Liver (tissue), 9 donors: ENCODE results near the gene DYSF. TPM values are rescaled to one million over a fixed set of nuclear protein-coding genes. Genes with fewer than 3 reads are reported as not detected.

ENCODE experiments used
- DNase-seq: peaks from one replicate; pipeline ENCODE4 v3.0.0-alpha.2; 2017; ENCODE audit warnings: low spot score
- H3K27ac ChIP-seq, 2 donors: one replicate each; pipeline ENCODE4 v1.7.0; 2013; ENCODE audit warnings: inconsistent platforms in 2 of 2, low read length in 2 of 2, control low read depth in 1 of 2, low read depth in 1 of 2, mild to moderate bottlenecking in 1 of 2
- H3K27me3 ChIP-seq, 4 donors: one replicate each; pipeline versions ENCODE4 v1.6.1 to v1.7.0; 2013; ENCODE audit warnings: low read length in 3 of 4, inconsistent platforms in 1 of 4, mild to moderate bottlenecking in 1 of 4, moderate library complexity in 1 of 4; ENCODE audit not compliant: control insufficient read depth in 4 of 4, insufficient read depth in 4 of 4
- H3K36me3 ChIP-seq, 4 donors: one replicate each; pipeline versions ENCODE4 v1.6.1 to v1.7.0; 2013; ENCODE audit warnings: low read length in 3 of 4, mild to moderate bottlenecking in 3 of 4, low read depth in 1 of 4, moderate library complexity in 1 of 4; ENCODE audit not compliant: control insufficient read depth in 4 of 4, insufficient read depth in 3 of 4
- H3K4me1 ChIP-seq, 4 donors: one replicate each; pipeline versions ENCODE4 v1.6.1 to v1.7.0; 2013; ENCODE audit warnings: low read length in 3 of 4, mild to moderate bottlenecking in 3 of 4, moderate library complexity in 1 of 4; ENCODE audit not compliant: control insufficient read depth in 4 of 4, insufficient read depth in 4 of 4
- H3K4me3 ChIP-seq, 3 donors: one replicate each; pipeline versions ENCODE4 v1.6.1 to v1.7.0; 2013; ENCODE audit warnings: low read length in 3 of 3, control low read depth in 1 of 3, low read depth in 1 of 3, mild to moderate bottlenecking in 1 of 3
- H3K9ac ChIP-seq, 2 donors: one replicate each; pipeline ENCODE4 v1.7.0; 2013; ENCODE audit warnings: low read length in 2 of 2, mild to moderate bottlenecking in 2 of 2, moderate library complexity in 2 of 2, control low read depth in 1 of 2, low read depth in 1 of 2
- H3K9me3 ChIP-seq, 4 donors: one replicate each; pipeline versions ENCODE4 v1.6.1 to v1.7.0; 2013; ENCODE audit warnings: low read length in 3 of 4; ENCODE audit not compliant: control insufficient read depth in 4 of 4
- EGR1 ChIP-seq, 2 donors: IDR thresholded peaks; 2 replicates each; pipeline ENCODE4 v1.6.1; 2016 to 2018; ENCODE audit warnings: antibody characterized with exemption in 2 of 2, low read depth in 2 of 2
- FOXA1 ChIP-seq: IDR thresholded peaks from 2 replicates; pipeline ENCODE4 v1.6.1; 2016; ENCODE audit warnings: antibody characterized with exemption
- FOXA2 ChIP-seq: IDR thresholded peaks from 2 replicates; pipeline ENCODE4 v1.6.1; 2016; ENCODE audit warnings: antibody characterized with exemption
- GABPA ChIP-seq, 2 donors: IDR thresholded peaks in 1 of 2; conservative IDR thresholded peaks in 1 of 2; 2 replicates each; pipeline ENCODE4 v1.6.1; 2016; ENCODE audit warnings: antibody characterized with exemption in 2 of 2, mild to moderate bottlenecking in 1 of 2, moderate library complexity in 1 of 2
- HNF4A ChIP-seq, 2 donors: conservative IDR thresholded peaks; 2 replicates each; pipeline ENCODE4 v1.6.1; 2016; ENCODE audit warnings: antibody characterized with exemption in 2 of 2, mild to moderate bottlenecking in 2 of 2
- HNF4G ChIP-seq: IDR thresholded peaks from 2 replicates; pipeline ENCODE4 v1.6.1; 2016; ENCODE audit warnings: antibody characterized with exemption
- JUND ChIP-seq, 2 donors: IDR thresholded peaks; 2 replicates each; pipeline ENCODE4 v1.6.1; 2016; ENCODE audit warnings: antibody characterized with exemption in 2 of 2
- NR2F2 ChIP-seq: IDR thresholded peaks from 2 replicates; pipeline ENCODE4 v1.6.1; 2016; ENCODE audit warnings: antibody characterized with exemption
- RAD21 ChIP-seq, 2 donors: IDR thresholded peaks; 2 replicates each; pipeline ENCODE4 v1.6.1; 2016; ENCODE audit warnings: antibody characterized with exemption in 2 of 2, mild to moderate bottlenecking in 2 of 2
- RXRA ChIP-seq, 2 donors: IDR thresholded peaks; 2 replicates each; pipeline ENCODE4 v1.6.1; 2017 to 2018; ENCODE audit warnings: antibody characterized with exemption in 2 of 2, mild to moderate bottlenecking in 1 of 2
- SP1 ChIP-seq: IDR thresholded peaks from 2 replicates; pipeline ENCODE4 v1.6.1; 2018; ENCODE audit warnings: antibody characterized with exemption, mild to moderate bottlenecking
- TAF1 ChIP-seq: conservative IDR thresholded peaks from 2 replicates; pipeline ENCODE4 v1.6.1; 2016; ENCODE audit warnings: antibody characterized with exemption, mild to moderate bottlenecking
- YY1 ChIP-seq: IDR thresholded peaks from 2 replicates; pipeline ENCODE4 v1.6.1; 2016; ENCODE audit warnings: antibody characterized with exemption, mild to moderate bottlenecking
- WGBS: extraction: QIAGEN DNeasy Blood & Tissue Kit; methylation state at CpG from one replicate; pipeline ENCODE4 v1.1.7; 2013; 5-methylcytosine and 5-hydroxymethylcytosine counted together
- polyA plus RNA-seq, 2 donors: library from polyadenylated mRNA; stranded (reverse) in 1 of 2; unstranded in 1 of 2; fragments of 200-250 nt in 1 of 2; fragments of >200 nt in 1 of 2; fragmentation: Nextera tagmentation in 1 of 2; extraction: Ambion mirVana in 1 of 2; gene quantifications; one replicate each; pipeline versions ENCODE4 v1.2.1 to v1.2.3, GENCODE V29; 2013 to 2015
- total RNA-seq, 2 donors: library from RNA; depleted of rRNA; stranded (reverse); fragments of >200 nt; gene quantifications; one replicate each; pipeline ENCODE4 v1.2.3, GENCODE V29; 2014
- TF ChIP-seq, protein P1 (sequence below): IDR thresholded peaks from 2 replicates; pipeline ENCODE4 v1.6.1; 2016; ENCODE audit warnings: antibody characterized with exemption
- TF ChIP-seq, protein P2 (sequence below): IDR thresholded peaks from 2 replicates; pipeline ENCODE4 v1.6.1; 2016; ENCODE audit warnings: antibody characterized with exemption
- TF ChIP-seq, protein P3 (sequence below): IDR thresholded peaks from 2 replicates; pipeline ENCODE4 v1.6.1; 2016; ENCODE audit warnings: antibody characterized with exemption, mild to moderate bottlenecking
- TF ChIP-seq, protein P4 (sequence below): IDR thresholded peaks from 2 replicates; pipeline ENCODE4 v1.6.1; 2016; ENCODE audit warnings: antibody characterized with exemption
- donor health status: healthy.
- donor health status: healthy.
- donor health status: healthy.
- donor health status: healthy.
- donor health status: healthy.

Gene DYSF
- total and polyA plus RNA-seq, 4 donors: 8.5 to 20.8 (median 13.6) TPM

DNA sequence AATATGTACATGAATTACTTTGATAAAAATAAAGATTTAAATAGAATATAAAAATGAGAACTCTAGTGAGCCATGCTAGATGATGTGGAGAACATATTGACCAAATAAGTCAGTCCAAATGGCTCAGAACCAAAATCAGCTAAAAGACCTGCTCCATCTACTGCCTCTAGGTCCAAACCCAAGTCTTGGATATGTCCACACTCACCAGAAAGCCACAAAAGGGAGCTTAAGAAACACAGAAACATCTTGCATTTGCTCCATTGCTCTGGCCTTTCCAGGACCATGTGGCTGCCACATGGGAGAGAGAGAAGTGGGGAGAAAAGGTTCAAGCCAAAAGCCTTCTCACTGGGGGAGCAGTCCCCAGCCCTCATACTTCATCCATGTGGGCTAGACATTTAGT, 272.5 kb downstream of the DYSF start (continued):
- TF ChIP-seq RXRA (IDR thresholded peaks at IDR 0.05): no peak
- TF ChIP-seq NR2F2: no peak
- no peak for TF ChIP-seq FOXA2
- no peak for TF ChIP-seq JUND (IDR thresholded peaks at IDR 0.05)

DNA sequence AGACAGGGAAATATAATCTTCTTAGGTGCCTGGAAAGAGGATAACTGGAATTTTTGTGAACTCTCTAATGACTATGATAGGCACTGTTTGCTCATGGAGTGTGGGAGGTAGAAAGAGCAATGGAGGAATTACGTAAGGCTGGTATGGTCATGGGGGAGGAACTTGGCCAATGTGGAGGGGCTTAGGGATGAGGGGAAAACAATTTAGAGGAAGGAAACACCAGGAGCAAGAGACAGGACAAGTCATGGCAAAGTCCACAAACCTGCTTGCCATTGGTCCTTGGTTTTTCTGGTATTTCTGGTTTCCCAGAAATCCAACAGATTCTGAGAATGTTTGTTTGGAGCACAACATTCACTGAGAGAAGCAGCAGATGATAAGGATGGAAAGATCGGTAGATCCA, 274.2 kb downstream of the DYSF start:
- 75% methylated on average over 2 of the region's 2 CpGs for WGBS
- H3K9ac ChIP-seq: no peak overlapping the region
- H3K4me3 ChIP-seq: no peak overlapping the region
- DNase-seq: no peak
- peaks cover 0 to 3% (median 3%) of the 10 kb centered on the region in 4 donors for H3K9me3 ChIP-seq
- no peaks in the 10 kb centered on the region for H3K27me3 ChIP-seq
- H3K4me1 ChIP-seq: no peaks in the 10 kb centered on the region
- H3K36me3 ChIP-seq: no peaks in the 10 kb centered on the region
- no peak for TF ChIP-seq FOXA1
- TF ChIP-seq, protein P1, sequence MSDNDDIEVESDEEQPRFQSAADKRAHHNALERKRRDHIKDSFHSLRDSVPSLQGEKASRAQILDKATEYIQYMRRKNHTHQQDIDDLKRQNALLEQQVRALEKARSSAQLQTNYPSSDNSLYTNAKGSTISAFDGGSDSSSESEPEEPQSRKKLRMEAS: no peak
- TF ChIP-seq GABPA (IDR thresholded peaks at IDR 0.05 in 1 of 2, conservative IDR thresholded peaks at IDR 0.05 in 1 of 2): no peak
- TF ChIP-seq, protein P2, sequence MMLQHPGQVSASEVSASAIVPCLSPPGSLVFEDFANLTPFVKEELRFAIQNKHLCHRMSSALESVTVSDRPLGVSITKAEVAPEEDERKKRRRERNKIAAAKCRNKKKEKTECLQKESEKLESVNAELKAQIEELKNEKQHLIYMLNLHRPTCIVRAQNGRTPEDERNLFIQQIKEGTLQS: no peak
- no peak for TF ChIP-seq HNF4A (conservative IDR thresholded peaks at IDR 0.05)
- no peak for TF ChIP-seq RAD21 (IDR thresholded peaks at IDR 0.05)
- no peak for TF ChIP-seq NR2F2
- TF ChIP-seq, protein P3, sequence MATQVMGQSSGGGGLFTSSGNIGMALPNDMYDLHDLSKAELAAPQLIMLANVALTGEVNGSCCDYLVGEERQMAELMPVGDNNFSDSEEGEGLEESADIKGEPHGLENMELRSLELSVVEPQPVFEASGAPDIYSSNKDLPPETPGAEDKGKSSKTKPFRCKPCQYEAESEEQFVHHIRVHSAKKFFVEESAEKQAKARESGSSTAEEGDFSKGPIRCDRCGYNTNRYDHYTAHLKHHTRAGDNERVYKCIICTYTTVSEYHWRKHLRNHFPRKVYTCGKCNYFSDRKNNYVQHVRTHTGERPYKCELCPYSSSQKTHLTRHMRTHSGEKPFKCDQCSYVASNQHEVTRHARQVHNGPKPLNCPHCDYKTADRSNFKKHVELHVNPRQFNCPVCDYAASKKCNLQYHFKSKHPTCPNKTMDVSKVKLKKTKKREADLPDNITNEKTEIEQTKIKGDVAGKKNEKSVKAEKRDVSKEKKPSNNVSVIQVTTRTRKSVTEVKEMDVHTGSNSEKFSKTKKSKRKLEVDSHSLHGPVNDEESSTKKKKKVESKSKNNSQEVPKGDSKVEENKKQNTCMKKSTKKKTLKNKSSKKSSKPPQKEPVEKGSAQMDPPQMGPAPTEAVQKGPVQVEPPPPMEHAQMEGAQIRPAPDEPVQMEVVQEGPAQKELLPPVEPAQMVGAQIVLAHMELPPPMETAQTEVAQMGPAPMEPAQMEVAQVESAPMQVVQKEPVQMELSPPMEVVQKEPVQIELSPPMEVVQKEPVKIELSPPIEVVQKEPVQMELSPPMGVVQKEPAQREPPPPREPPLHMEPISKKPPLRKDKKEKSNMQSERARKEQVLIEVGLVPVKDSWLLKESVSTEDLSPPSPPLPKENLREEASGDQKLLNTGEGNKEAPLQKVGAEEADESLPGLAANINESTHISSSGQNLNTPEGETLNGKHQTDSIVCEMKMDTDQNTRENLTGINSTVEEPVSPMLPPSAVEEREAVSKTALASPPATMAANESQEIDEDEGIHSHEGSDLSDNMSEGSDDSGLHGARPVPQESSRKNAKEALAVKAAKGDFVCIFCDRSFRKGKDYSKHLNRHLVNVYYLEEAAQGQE: no peak
- no peak for TF ChIP-seq HNF4G
- TF ChIP-seq FOXA2: no peak
- TF ChIP-seq, protein P4, sequence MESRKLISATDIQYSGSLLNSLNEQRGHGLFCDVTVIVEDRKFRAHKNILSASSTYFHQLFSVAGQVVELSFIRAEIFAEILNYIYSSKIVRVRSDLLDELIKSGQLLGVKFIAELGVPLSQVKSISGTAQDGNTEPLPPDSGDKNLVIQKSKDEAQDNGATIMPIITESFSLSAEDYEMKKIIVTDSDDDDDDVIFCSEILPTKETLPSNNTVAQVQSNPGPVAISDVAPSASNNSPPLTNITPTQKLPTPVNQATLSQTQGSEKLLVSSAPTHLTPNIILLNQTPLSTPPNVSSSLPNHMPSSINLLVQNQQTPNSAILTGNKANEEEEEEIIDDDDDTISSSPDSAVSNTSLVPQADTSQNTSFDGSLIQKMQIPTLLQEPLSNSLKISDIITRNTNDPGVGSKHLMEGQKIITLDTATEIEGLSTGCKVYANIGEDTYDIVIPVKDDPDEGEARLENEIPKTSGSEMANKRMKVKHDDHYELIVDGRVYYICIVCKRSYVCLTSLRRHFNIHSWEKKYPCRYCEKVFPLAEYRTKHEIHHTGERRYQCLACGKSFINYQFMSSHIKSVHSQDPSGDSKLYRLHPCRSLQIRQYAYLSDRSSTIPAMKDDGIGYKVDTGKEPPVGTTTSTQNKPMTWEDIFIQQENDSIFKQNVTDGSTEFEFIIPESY: no peak
- TF ChIP-seq TAF1: no peak
- H3K27ac ChIP-seq: no peak overlapping the region

DNA sequence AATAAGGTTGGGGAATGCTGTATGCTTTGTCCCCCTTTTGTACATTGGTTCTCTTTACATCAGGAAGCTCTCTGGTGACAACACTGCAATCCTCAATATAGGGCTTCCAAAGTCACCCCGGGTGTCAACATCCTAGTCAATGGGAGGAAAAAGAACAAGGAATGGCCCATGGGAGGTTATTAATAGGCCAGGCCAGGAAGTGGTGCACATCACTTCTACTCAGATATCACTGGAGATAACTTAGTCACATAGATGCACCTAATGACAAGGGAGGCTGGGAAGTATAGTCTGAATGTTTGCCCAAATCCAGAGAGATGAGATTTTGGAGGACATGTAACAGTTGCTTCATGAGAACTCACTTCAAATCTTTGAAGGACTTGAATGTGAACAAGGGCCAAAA, 274.7 kb downstream of the DYSF start:
- WGBS: 87% methylated on average over 1 of the region's 1 CpG
- H3K36me3 ChIP-seq: no peaks in the 10 kb centered on the region
- TF ChIP-seq RXRA (IDR thresholded peaks at IDR 0.05) (no peak), EGR1 (IDR thresholded peaks at IDR 0.05; ENCODE audit: low read depth in 2 of 2) (no peak), FOXA2 (no peak), HNF4A (conservative IDR thresholded peaks at IDR 0.05) (no peak), HNF4G (no peak), FOXA1 (no peak), YY1 (no peak), TAF1 (no peak), SP1 (no peak)
- TF ChIP-seq, protein P1: no peak
- TF ChIP-seq, protein P3: no peak
- TF ChIP-seq, protein P4: no peak

More for the DNA sequence above, 274.7 kb downstream of the DYSF start:
- Histone ChIP-seq H3K27ac (no peak overlapping the region), H3K27me3 (no peaks in the 10 kb centered on the region), H3K4me3 (no peak overlapping the region), H3K9ac (no peak overlapping the region), H3K9me3 (peaks cover 0 to 3% (median 3%) of the 10 kb centered on the region in 4 donors), H3K4me1 (no peaks in the 10 kb centered on the region)
- no peak for DNase-seq
